GM15510 (cell line): ENCODE results near the gene FANCC.

Experiments used
- POLR2A ChIP-seq: IDR thresholded peaks from 3 replicates; pipeline ENCODE4 v1.6.1; 2011; ENCODE audit warnings: borderline replicate concordance; ENCODE audit not compliant: insufficient read length; ENCODE audit errors: extremely low read depth

FANCC gene

GRCh38 chr9:95268681-95269080, 48.8 kb downstream of the FANCC start:
- no peak for TF ChIP-seq POLR2A

DNA sequence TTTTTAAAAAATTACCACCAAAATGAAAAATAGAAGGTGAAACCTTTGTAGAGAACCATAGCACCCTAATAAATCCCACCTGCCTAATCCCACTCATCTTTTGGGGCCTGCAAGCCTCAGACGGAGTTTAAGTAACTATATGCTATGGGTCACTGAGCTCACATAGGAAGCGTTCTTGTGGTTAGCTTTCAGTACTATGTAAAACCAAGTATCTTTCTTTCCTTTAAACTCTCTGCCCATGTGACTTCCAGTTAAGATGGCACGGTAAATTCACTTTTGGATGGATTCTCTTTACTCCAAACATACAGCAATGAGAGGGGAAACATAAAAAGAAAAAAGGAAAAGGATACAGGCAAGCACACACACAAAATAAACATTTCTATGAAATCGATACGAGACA, 50.9 kb downstream of the FANCC start:
- TF ChIP-seq POLR2A: no peak

- no peak for TF ChIP-seq POLR2A
Measured at GRCh38 chr9:95265960-95266359, 51.5 kb downstream of the FANCC start.

GRCh38 chr9:95264954-95265615, 52.4 kb downstream of the FANCC start:
- no peak for TF ChIP-seq POLR2A

DNA sequence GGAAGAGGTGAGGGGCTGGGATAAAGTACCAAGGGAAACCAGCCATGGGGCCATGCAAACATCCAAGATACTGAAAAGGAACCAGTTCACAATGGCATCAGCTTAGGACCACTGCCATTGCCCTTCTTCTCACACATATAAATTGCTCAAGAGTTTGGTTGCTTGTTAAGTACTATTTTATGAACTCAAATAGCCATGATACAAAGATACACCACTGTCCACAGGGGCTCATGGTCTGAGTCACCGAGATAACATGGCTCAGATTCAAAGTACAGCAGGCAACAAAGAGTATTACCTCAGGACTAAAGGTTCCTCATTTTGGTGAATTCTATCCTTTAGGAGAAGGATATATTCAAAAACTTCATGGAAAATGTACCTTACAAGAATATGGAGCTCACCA, 55.6 kb downstream of the FANCC start:
- TF ChIP-seq POLR2A: no peak

DNA sequence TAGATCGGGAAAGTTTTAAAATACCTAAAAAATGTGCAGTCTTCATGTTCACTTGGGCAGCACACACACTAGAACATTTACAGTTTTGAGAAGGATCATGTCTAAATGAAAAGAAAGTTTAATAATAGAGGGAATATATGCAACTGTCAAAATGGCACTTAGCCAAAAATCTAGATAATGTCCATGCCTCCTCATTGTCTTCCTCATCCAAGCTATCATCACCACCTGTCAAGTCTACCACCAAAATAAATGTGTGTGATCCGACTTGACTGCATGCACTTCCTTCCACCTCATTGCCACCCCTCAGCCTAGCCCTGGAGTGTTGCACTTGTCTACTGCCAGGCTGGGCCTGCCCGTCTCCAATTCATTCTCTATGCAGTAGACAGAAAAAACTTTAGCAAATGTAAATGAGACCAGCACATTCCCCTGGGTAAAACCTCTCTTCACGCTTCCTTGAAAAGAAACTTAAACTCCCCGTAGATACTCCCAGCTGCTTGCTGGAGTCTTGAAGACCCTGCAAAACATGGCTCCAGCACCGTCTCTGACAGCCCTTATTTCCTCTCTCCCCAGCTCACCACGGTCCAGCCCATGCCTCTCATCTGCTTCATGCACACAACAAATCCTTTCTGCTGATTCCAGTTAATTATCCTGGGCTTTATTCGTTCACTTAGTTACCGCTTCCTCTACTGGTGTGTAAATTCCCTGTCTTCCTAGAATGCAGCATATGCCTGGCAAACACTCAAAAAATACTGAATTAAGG, 66.9 kb downstream of the FANCC start:
- no peak for TF ChIP-seq POLR2A

- no peak for TF ChIP-seq POLR2A
Measured at GRCh38 chr9:95249986-95250385, 67.5 kb downstream of the FANCC start.

DNA sequence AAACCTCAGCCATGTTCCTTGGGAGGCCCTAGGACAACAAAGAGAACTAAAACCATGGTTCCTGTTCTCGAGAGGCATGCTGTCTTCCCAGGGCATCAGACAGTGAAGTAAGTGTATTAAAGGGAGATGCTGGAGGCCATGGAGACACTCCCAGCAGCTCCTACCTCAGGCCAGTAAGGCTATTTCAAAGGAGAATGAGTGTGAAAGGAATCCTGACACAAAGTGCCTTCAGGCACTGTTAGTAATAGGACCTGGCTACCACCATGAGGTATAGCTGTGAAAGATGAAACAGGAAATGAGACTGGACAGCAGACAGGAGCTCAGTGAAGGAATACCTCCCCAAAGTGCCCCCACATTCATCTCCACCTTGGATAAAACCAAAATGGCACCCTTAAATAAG, 71.0 kb downstream of the FANCC start:
- no peak for TF ChIP-seq POLR2A

GRCh38 chr9:95242613-95243012, 74.9 kb downstream of the FANCC start:
- TF ChIP-seq POLR2A: no peak

DNA sequence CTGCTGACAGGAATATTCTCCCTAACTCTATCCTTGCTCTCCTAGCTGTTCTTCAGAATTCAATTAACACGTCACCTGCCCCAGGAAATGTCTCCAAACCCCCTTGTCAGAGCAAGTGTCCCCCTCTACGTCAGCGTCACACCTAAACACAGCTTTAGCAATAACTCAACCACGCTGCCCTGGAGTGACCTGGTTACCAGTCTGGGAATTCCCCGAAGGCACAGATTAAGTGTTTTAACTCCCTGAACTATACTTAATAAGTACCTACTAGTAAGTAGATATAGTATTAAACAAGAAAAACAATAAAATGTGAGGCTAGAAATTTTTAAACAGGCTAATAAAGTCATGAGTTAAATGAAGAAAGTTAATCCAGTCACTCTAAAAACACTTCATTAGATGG, 78.4 kb downstream of the FANCC start:
- TF ChIP-seq POLR2A: no peak

DNA sequence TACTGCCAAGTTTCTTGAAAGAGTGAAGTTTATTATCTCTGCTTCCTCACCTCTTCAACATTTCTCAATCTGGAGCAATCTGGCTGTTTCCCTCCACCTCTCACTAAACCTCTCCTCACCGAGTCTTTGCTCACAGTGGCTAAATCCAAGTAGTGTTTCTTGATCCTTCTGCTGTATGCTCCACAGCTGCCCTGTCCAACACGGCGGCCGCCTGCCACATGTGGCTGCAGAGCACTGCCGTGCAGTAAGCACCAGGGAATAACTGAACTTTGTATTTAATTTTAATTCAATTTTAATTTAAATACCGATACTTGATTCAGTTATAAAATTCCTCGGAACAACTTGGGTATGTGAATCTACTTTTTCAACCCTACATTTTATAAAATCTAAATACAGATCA, 80.2 kb downstream of the FANCC start:
- no peak for TF ChIP-seq POLR2A

- no peak for TF ChIP-seq POLR2A
Measured at GRCh38 chr9:95230046-95230445, 87.5 kb downstream of the FANCC start.

- TF ChIP-seq POLR2A: no peak
Measured at GRCh38 chr9:95229230-95229915, 88.1 kb downstream of the FANCC start.

GRCh38 chr9:95226921-95227320, 90.6 kb downstream of the FANCC start:
- TF ChIP-seq POLR2A: no peak

GRCh38 chr9:95225726-95226106, 91.8 kb downstream of the FANCC start:
- TF ChIP-seq POLR2A: no peak
